IPS DF 4.7 (cell line): Measurements from ENCODE around the gene NOC4L.
"Not testable (repeated sequence)": the region's sequence is repeated elsewhere in the genome, so short reads cannot be mapped to it uniquely, and the experiment has no call there.

Source experiments
- DNase-seq: peaks from one replicate; pipeline ENCODE4 v3.0.0-alpha.2; 2013; ENCODE audit warnings: low spot score; ENCODE audit errors: extremely low read depth

NOC4L gene

GRCh38 chr12:132144115-132144809 lies at the start of gene NOC4L, which contains the start of gene DDX51:
TSS of gene NOC4L (plus strand) at chr12:132144457. CDS start at chr12:132144489, 32 bp downstream.
TSS of gene DDX51 (minus strand) at chr12:132144319. CDS start at chr12:132144296, 23 bp downstream.
- DNase-seq: peak; percentile 82

GRCh38 chr12:132095520-132096409 lies 48.5 kb upstream of the NOC4L start:
- no peak for DNase-seq

- no peak for DNase-seq
Measured at GRCh38 chr12:132099739-132100138, 44.5 kb upstream of the NOC4L start.

- no peak for DNase-seq
Measured at GRCh38 chr12:132100306-132101065, 43.8 kb upstream of the NOC4L start.

- no peak for DNase-seq
Measured at GRCh38 chr12:132102297-132102696, 42.0 kb upstream of the NOC4L start.

- DNase-seq: not testable (repeated sequence)
Measured at GRCh38 chr12:132103072-132103471, 41.2 kb upstream of the NOC4L start.

GRCh38 chr12:132103542-132104308 lies 40.5 kb upstream of the NOC4L start:
- DNase-seq: no peak

GRCh38 chr12:132105467-132105866 lies 38.8 kb upstream of the NOC4L start:
- no peak for DNase-seq

GRCh38 chr12:132106921-132107320 lies 37.3 kb upstream of the NOC4L start:
- no peak for DNase-seq

- DNase-seq: no peak
Measured at GRCh38 chr12:132108211-132108832, 35.9 kb upstream of the NOC4L start.

GRCh38 chr12:132109741-132110140 lies 34.5 kb upstream of the NOC4L start:
- DNase-seq: no peak

GRCh38 chr12:132110677-132111076 lies 33.6 kb upstream of the NOC4L start:
- no peak for DNase-seq

- no peak for DNase-seq
Measured at GRCh38 chr12:132111654-132112304, 32.5 kb upstream of the NOC4L start.

GRCh38 chr12:132114667-132115066 lies 29.6 kb upstream of the NOC4L start:
- no peak for DNase-seq

GRCh38 chr12:132115500-132115899 lies 28.8 kb upstream of the NOC4L start:
- DNase-seq: no peak

GRCh38 chr12:132116709-132117557 lies 27.3 kb upstream of the NOC4L start:
- DNase-seq: no peak

- no peak for DNase-seq
Measured at GRCh38 chr12:132117558-132117875, 26.7 kb upstream of the NOC4L start.

- DNase-seq: no peak
Measured at GRCh38 chr12:132118876-132119275, 25.4 kb upstream of the NOC4L start.

GRCh38 chr12:132121283-132121682 lies 23.0 kb upstream of the NOC4L start:
- no peak for DNase-seq
